Ecto neural progenitor cell (in vitro differentiated cells): Measurements from ENCODE around the gene SRGAP2B.
"Not testable (repeated sequence)": the region's sequence is repeated elsewhere in the genome, so short reads cannot be mapped to it uniquely, and the experiment has no call there.

Experiments used
- DNase-seq: peaks from one replicate; pipeline ENCODE4 v3.0.0-alpha.2; 2018; ENCODE audit warnings: low spot score

The SRGAP2B gene

GRCh38 chr1:145082483-145083255 lies 12.5 kb downstream of the SRGAP2B start:
- not testable (repeated sequence) for DNase-seq

GRCh38 chr1:145080193-145080592 lies 14.9 kb downstream of the SRGAP2B start:
- DNase-seq = not testable (repeated sequence)

GRCh38 chr1:145079737-145080136 lies 15.4 kb downstream of the SRGAP2B start:
- DNase-seq = not testable (repeated sequence)

- not testable (repeated sequence) for DNase-seq
These were observed 16.2 kb downstream of the SRGAP2B start for GRCh38 chr1:145078787-145079370.

GRCh38 chr1:145077872-145078786 lies 17.0 kb downstream of the SRGAP2B start:
- not testable (repeated sequence) for DNase-seq

- DNase-seq = not testable (repeated sequence)
These were observed 18.3 kb downstream of the SRGAP2B start for GRCh38 chr1:145076877-145077276.

- not testable (repeated sequence) for DNase-seq
These were observed 21.0 kb downstream of the SRGAP2B start for GRCh38 chr1:145074021-145074559.

GRCh38 chr1:145071569-145071968 lies 23.6 kb downstream of the SRGAP2B start:
- DNase-seq = not testable (repeated sequence)

GRCh38 chr1:145066486-145066885 lies 28.6 kb downstream of the SRGAP2B start:
- not testable (repeated sequence) for DNase-seq

- not testable (repeated sequence) for DNase-seq
These were observed 29.8 kb downstream of the SRGAP2B start for GRCh38 chr1:145065194-145065826.

- DNase-seq = not testable (repeated sequence)
These were observed 31.0 kb downstream of the SRGAP2B start for GRCh38 chr1:145063941-145064648.

- not testable (repeated sequence) for DNase-seq
These were observed 31.8 kb downstream of the SRGAP2B start for GRCh38 chr1:145063285-145063684.

- DNase-seq = not testable (repeated sequence)
These were observed 36.9 kb downstream of the SRGAP2B start for GRCh38 chr1:145058184-145058583.

- DNase-seq = not testable (repeated sequence)
These were observed 39.8 kb downstream of the SRGAP2B start for GRCh38 chr1:145055217-145055760.

GRCh38 chr1:145053428-145053827 lies 41.7 kb downstream of the SRGAP2B start:
- DNase-seq = not testable (repeated sequence)

- DNase-seq = not testable (repeated sequence)
These were observed 42.9 kb downstream of the SRGAP2B start for GRCh38 chr1:145052019-145052776.

- DNase-seq = not testable (repeated sequence)
These were observed 46.8 kb downstream of the SRGAP2B start for GRCh38 chr1:145048181-145048856.

- not testable (repeated sequence) for DNase-seq
These were observed 47.6 kb downstream of the SRGAP2B start for GRCh38 chr1:145047553-145047952.
